WI38 (cell line): Measurements from ENCODE around the gene KIF21A.

ENCODE experiments used
- H3K4me3 ChIP-seq: 2 replicates; pipeline ENCODE4 v1.5.1; 2011; ENCODE audit warnings: low read depth, mild to moderate bottlenecking, control low read depth, low read length
- TF ChIP-seq, protein P1 (sequence below): IDR thresholded peaks from 2 replicates; pipeline ENCODE4 v1.5.1; 2012; ENCODE audit warnings: low read depth, mild to moderate bottlenecking, control low read depth, low read length

KIF21A gene

GRCh38 chr12:39344926-39345325, 98.0 kb downstream of the KIF21A start:
- H3K4me3 ChIP-seq, result no peak overlapping the region
- TF ChIP-seq, protein P1, sequence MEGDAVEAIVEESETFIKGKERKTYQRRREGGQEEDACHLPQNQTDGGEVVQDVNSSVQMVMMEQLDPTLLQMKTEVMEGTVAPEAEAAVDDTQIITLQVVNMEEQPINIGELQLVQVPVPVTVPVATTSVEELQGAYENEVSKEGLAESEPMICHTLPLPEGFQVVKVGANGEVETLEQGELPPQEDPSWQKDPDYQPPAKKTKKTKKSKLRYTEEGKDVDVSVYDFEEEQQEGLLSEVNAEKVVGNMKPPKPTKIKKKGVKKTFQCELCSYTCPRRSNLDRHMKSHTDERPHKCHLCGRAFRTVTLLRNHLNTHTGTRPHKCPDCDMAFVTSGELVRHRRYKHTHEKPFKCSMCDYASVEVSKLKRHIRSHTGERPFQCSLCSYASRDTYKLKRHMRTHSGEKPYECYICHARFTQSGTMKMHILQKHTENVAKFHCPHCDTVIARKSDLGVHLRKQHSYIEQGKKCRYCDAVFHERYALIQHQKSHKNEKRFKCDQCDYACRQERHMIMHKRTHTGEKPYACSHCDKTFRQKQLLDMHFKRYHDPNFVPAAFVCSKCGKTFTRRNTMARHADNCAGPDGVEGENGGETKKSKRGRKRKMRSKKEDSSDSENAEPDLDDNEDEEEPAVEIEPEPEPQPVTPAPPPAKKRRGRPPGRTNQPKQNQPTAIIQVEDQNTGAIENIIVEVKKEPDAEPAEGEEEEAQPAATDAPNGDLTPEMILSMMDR, result no peak

DNA sequence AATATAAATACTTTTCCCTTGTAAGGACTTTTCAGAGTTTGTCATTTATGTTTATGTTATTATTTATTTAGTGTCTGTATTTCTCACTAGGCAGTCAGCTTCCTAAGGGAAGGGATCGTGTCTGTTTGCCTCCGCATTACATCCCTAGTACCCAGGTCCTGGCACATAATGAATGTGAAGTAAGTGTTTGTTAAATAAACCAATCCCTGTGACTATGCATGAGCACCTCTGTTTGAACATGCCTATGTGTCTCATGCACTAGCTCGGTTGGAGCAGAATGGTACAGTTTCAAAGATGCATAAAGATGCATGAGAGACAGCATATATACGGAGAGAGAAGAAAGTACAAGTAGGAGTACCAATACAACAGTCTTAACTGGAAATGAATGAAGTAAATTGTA, 99.3 kb downstream of the KIF21A start:
- TF ChIP-seq, protein P1, result no peak
- no peak overlapping the region for H3K4me3 ChIP-seq

DNA sequence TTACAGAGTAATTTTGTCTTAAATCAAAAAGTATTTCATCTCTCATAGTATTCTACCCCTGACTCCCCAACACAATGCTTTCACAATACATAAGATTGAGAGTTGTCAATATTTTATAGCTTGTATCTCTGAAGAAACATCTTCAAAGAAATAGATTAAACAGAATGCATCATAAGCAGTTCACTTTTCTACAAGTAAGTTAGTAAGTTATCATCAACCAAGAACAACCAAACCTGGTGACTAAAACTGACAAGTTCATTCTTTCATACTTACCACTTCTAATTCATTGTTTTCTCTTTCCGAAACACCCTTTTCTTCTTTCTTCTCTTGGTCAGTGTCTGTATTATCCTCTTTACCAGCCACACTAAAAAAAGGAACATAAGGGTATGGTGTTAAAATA, 101.2 kb downstream of the KIF21A start:
- no peak overlapping the region for H3K4me3 ChIP-seq
- TF ChIP-seq, protein P1, result no peak

DNA sequence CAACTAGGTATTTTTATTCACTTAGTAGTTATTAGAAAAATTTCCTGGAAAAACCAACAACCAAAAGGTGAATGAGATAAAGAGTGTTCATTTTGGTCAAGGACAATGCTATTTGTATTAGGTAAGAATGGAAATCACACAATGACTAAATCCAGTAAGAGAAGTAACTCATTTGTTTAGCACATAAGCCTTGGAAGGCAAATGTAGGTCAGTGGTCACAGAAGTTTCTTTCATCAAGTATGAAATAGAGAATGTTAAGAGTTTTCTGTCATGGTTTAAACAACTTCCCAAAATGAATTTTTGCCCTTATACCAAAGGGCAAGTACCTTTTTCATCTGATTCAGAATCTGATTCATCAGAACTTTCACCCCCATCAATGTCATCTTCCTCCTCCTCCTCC, 101.7 kb downstream of the KIF21A start:
- TF ChIP-seq, protein P1, result no peak
- no peak overlapping the region for H3K4me3 ChIP-seq

- H3K4me3 ChIP-seq, result no peak overlapping the region
- TF ChIP-seq, protein P1, result no peak
Observed at GRCh38 chr12:39332661-39333175, 110.2 kb downstream of the KIF21A start.

GRCh38 chr12:39331539-39332261, 111.2 kb downstream of the KIF21A start:
- no peak overlapping the region for H3K4me3 ChIP-seq
- TF ChIP-seq, protein P1, result no peak

DNA sequence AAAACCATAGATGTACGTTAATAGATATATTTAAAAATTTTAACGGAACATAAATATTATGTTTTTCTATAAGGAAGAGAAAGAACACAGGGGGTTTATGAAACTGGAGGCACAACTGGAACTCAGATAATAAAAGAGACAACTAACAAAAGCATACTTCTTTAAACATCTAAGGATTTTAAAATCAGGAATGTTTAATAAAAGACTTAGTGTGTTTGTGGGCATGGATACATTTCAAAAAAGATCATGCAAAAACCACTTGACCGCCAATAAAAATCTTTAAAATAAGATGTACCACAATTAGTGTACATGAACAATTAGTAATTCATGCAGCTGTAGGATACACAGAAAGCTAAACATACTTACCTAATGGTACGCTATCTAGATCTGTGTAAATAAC, 113.0 kb downstream of the KIF21A start:
- TF ChIP-seq, protein P1, result no peak
- no peak overlapping the region for H3K4me3 ChIP-seq
